GM18499 (cell line): ENCODE data around the gene CLDN2.
"Not testable (repeated sequence)": the region's sequence is repeated elsewhere in the genome, so short reads cannot be mapped to it uniquely, and the experiment has no call there.

Experiments used
- ATAC-seq: cut with Tn5 transposase; IDR thresholded peaks from one replicate; pipeline ENCODE4 v1.9.1; 2021; ENCODE audit warnings: moderate number of reproducible peaks; ENCODE audit not compliant: insufficient read depth, unreplicated experiment

The CLDN2 gene

DNA sequence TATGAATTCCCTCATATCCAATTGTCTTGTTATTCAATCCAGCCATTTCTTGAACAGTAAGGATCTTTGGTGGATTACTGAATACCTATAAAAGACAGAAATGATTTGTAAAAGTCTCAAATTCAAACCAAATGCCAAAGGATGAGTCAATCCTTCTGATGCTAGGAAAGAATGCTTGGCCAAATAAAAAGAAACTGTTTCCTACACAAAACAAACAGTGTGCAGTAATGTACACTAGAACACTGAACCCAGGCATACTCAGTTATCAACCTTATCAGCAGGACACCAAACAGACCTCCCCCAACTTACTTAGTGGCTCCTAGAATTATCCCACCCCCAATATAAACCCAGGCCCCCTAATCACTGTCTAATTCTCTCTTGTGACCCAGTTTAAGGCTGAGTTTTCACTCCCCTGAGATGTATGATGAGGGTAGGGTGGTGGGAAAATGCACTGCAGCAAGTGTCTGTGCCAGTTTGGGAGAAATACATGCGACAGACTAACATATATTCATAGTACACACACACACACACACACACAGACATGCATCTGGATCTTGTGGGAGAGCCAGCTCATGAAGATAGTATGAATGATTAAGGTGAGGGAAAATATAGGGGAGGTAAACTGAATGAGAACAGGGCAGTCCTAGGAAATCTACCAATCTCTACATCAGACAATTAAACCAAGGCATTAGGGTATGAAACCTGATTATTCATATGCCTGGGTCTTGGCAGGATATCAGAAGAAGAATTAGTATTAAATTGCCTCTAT is 35.0 kb downstream of the CLDN2 start:
- ATAC-seq = no peak

DNA sequence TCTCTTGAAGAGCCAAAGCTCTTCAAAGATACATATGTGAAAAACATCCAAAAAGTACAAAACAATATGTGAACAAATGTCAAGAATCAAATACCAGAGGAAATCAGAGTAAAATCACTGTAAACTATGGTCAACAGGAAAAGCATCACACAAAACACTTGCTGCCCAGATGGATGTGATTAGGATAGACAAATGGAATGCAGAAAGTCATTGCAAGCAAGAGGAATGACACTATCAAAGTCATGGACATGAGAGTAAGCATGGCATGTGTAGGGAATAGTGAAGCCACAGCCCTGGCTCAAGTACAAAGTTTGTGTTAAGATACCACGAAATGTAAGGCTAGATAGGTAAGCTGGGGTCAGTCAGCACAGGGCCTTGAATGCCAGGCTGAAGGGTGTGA is 37.7 kb downstream of the CLDN2 start:
- ATAC-seq = no peak

- no peak for ATAC-seq
Measured at GRCh38 chrX:106959901-106960300, 39.7 kb downstream of the CLDN2 start.

- no peak for ATAC-seq
Measured at GRCh38 chrX:106963111-106963510, 42.9 kb downstream of the CLDN2 start.

GRCh38 chrX:106964290-106964689 is 44.1 kb downstream of the CLDN2 start:
- no peak for ATAC-seq

DNA sequence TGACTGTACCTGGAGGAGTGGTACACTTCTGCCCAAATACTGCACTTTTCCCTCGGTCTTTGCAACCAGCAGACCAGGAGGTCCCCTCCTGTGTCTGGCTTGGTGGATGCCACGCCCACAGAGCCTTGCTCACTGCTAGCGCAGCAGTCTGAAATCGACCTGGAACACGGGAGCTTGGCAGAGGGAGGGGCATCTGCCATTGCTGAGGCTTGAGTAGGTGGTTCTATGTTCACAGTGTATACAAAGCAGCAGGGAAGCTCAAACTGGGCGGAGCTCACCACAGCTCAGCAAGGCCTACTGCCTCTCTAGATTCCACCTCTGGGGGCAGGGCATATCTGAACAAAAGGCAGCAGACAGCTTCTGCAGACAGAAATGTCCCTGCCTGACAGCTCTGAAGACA is 46.3 kb downstream of the CLDN2 start:
- not testable (repeated sequence) for ATAC-seq

GRCh38 chrX:106972896-106973295 is 52.7 kb downstream of the CLDN2 start:
- ATAC-seq = no peak

DNA sequence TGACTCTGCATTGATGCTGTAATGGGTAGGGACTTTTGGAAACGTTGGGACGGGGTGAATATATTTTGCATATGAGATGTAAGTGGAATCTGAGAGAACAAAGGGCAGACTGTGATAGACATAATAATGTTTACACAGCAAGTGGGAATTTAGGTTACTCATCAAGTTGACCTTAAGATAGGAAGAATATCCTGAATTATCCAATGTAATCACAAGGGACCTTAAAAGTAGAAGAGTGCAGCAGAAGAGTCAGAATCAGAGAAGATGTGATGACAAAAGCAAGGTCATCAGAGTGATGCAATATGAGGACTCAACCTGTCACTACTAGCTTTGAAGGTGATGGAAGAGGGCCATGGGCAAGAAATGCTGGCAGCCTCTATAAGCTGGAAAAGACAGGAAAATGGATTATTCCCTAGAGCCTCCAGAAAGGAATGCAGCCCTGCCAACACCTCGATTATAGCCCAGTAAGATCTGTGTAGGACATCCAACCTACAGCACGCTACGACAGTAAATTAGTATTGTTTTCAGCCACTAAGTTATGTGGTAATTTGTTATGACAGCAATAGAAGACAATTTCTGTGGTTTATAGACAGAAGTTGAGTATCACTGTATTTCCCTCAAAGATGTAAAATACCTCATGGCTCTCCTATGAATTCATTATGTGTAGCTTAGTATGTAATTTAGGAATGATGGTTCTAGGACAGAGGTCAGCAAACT is 53.4 kb downstream of the CLDN2 start:
- no peak for ATAC-seq

DNA sequence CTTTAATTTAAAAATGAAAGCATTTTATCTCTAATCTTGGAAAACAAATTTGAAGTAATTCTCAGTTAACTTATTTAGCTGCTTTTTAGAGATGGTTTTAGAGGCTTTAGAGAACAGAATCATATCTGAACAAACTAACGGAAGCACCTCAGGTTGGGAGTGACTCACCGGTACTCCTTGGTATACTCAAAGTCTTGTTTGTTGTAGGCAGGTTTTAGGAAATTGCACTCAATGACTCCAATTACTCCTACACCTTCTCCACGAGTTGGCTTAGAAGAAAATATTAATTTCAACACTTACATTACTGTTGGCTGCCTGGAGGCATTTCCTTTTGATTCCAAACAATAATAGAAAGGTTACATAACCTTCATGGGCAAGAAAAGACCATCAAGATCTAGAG is 56.2 kb downstream of the CLDN2 start:
- ATAC-seq = no peak
